MG63 (cell line): ENCODE results near the gene CFTR. TPM values are rescaled to one million over a fixed set of nuclear protein-coding genes. Genes with fewer than 3 reads are reported as not detected.

Source experiments
- DNase-seq: peaks from one replicate; pipeline ENCODE4 v3.0.0-alpha.2; 2020
- H3K27me3 ChIP-seq: fragments of 250-450 bp; sonication (Bioruptor Pico); 2 replicates; pipeline ENCODE4 v1.5.1; 2020; ENCODE audit warnings: mild to moderate bottlenecking, moderate library complexity
- H3K36me3 ChIP-seq: fragments of 250-450 bp; sonication (Bioruptor Pico); 2 replicates; pipeline ENCODE4 v1.5.1; 2020; ENCODE audit warnings: mild to moderate bottlenecking, moderate library complexity
- H3K4me3 ChIP-seq: fragments of 250-450 bp; sonication (Bioruptor Pico); 2 replicates; pipeline ENCODE4 v1.5.1; 2020; ENCODE audit warnings: mild to moderate bottlenecking, moderate library complexity
- H3K9me3 ChIP-seq: fragments of 250-450 bp; sonication (Bioruptor Pico); 2 replicates; pipeline ENCODE4 v1.5.1; 2020; ENCODE audit warnings: mild to moderate bottlenecking, moderate library complexity
- total RNA-seq: library from RNA; depleted of rRNA; stranded (reverse); fragments of >200 nt; shearing (Covaris generic); gene quantifications from 2 replicates; pipeline ENCODE4 v1.2.3, GENCODE V29; 2014; ENCODE audit warnings: low replicate concordance

CFTR gene
- total RNA-seq, 1 experiment from 2014 or later, result not detected

GRCh38 chr7:117560030-117560429 is 80.2 kb downstream of the CFTR start:
- Histone ChIP-seq H3K36me3 (no peaks in the 10 kb centered on the region), H3K9me3 (no peaks in the 10 kb centered on the region), H3K4me3 (no peak overlapping the region), H3K27me3 (no peaks in the 10 kb centered on the region)
- no peak for DNase-seq

- no peak overlapping the region for H3K4me3 ChIP-seq
- H3K9me3 ChIP-seq, result no peaks in the 10 kb centered on the region
- no peaks in the 10 kb centered on the region for H3K36me3 ChIP-seq
- no peak for DNase-seq
- no peaks in the 10 kb centered on the region for H3K27me3 ChIP-seq
Measured at GRCh38 chr7:117562759-117563158, 82.9 kb downstream of the CFTR start.

- Histone ChIP-seq H3K9me3 (no peaks in the 10 kb centered on the region), H3K36me3 (no peaks in the 10 kb centered on the region), H3K4me3 (no peak overlapping the region), H3K27me3 (no peaks in the 10 kb centered on the region)
- DNase-seq, result no peak
Measured at GRCh38 chr7:117564080-117564479, 84.3 kb downstream of the CFTR start.

- H3K36me3 ChIP-seq, result no peaks in the 10 kb centered on the region
- no peaks in the 10 kb centered on the region for H3K27me3 ChIP-seq
- H3K4me3 ChIP-seq, result no peak overlapping the region
- DNase-seq, result no peak
- H3K9me3 ChIP-seq, result no peaks in the 10 kb centered on the region
Measured at GRCh38 chr7:117564627-117565026, 84.8 kb downstream of the CFTR start.

GRCh38 chr7:117565226-117565625 is 85.4 kb downstream of the CFTR start:
- Histone ChIP-seq H3K36me3 (no peaks in the 10 kb centered on the region), H3K4me3 (no peak overlapping the region), H3K9me3 (no peaks in the 10 kb centered on the region), H3K27me3 (no peaks in the 10 kb centered on the region)
- no peak for DNase-seq

- no peak for DNase-seq
- H3K36me3 ChIP-seq, result no peaks in the 10 kb centered on the region
- no peak overlapping the region for H3K4me3 ChIP-seq
- no peaks in the 10 kb centered on the region for H3K9me3 ChIP-seq
- no peaks in the 10 kb centered on the region for H3K27me3 ChIP-seq
Measured at GRCh38 chr7:117567781-117568180, 88.0 kb downstream of the CFTR start.

GRCh38 chr7:117572856-117573620 is 93.2 kb downstream of the CFTR start:
- H3K36me3 ChIP-seq, result no peaks in the 10 kb centered on the region
- H3K27me3 ChIP-seq, result no peaks in the 10 kb centered on the region
- no peak overlapping the region for H3K4me3 ChIP-seq
- DNase-seq, result no peak
- no peaks in the 10 kb centered on the region for H3K9me3 ChIP-seq

- no peak overlapping the region for H3K4me3 ChIP-seq
- no peak for DNase-seq
- no peaks in the 10 kb centered on the region for H3K27me3 ChIP-seq
- no peaks in the 10 kb centered on the region for H3K36me3 ChIP-seq
- no peaks in the 10 kb centered on the region; the same call in 1 of the 2 replicates for H3K9me3 ChIP-seq
Measured at GRCh38 chr7:117581424-117581823, 101.6 kb downstream of the CFTR start.

GRCh38 chr7:117582219-117582704 is 102.4 kb downstream of the CFTR start:
- no peaks in the 10 kb centered on the region for H3K27me3 ChIP-seq
- peak; percentile 72 for DNase-seq
- no peaks in the 10 kb centered on the region for H3K36me3 ChIP-seq
- H3K4me3 ChIP-seq, result no peak overlapping the region
- no peaks in the 10 kb centered on the region; the same call in 1 of the 2 replicates for H3K9me3 ChIP-seq

GRCh38 chr7:117587931-117588330 is 108.1 kb downstream of the CFTR start:
- H3K27me3 ChIP-seq, result no peaks in the 10 kb centered on the region
- no peak overlapping the region for H3K4me3 ChIP-seq
- no peaks in the 10 kb centered on the region; the same call in 1 of the 2 replicates for H3K9me3 ChIP-seq
- no peaks in the 10 kb centered on the region for H3K36me3 ChIP-seq
- DNase-seq, result no peak

GRCh38 chr7:117588352-117588794 is 108.5 kb downstream of the CFTR start:
- no peak for DNase-seq
- Histone ChIP-seq H3K4me3 (no peak overlapping the region), H3K9me3 (no peaks in the 10 kb centered on the region; the same call in 1 of the 2 replicates), H3K27me3 (no peaks in the 10 kb centered on the region), H3K36me3 (no peaks in the 10 kb centered on the region)

GRCh38 chr7:117590191-117590590 is 110.4 kb downstream of the CFTR start:
- H3K9me3 ChIP-seq, result no peaks in the 10 kb centered on the region
- H3K4me3 ChIP-seq, result no peak overlapping the region
- no peaks in the 10 kb centered on the region for H3K36me3 ChIP-seq
- no peaks in the 10 kb centered on the region for H3K27me3 ChIP-seq
- DNase-seq, result no peak

GRCh38 chr7:117592011-117592635 is 112.3 kb downstream of the CFTR start:
- Histone ChIP-seq H3K27me3 (no peaks in the 10 kb centered on the region), H3K4me3 (no peak overlapping the region), H3K9me3 (no peaks in the 10 kb centered on the region), H3K36me3 (no peaks in the 10 kb centered on the region)
- DNase-seq, result no peak

GRCh38 chr7:117596134-117596533 is 116.3 kb downstream of the CFTR start:
- no peaks in the 10 kb centered on the region for H3K27me3 ChIP-seq
- H3K4me3 ChIP-seq, result no peak overlapping the region
- H3K36me3 ChIP-seq, result no peaks in the 10 kb centered on the region
- DNase-seq, result no peak
- no peaks in the 10 kb centered on the region for H3K9me3 ChIP-seq

GRCh38 chr7:117597755-117598154 is 117.9 kb downstream of the CFTR start:
- Histone ChIP-seq H3K36me3 (no peaks in the 10 kb centered on the region), H3K4me3 (no peak overlapping the region), H3K27me3 (no peaks in the 10 kb centered on the region), H3K9me3 (no peaks in the 10 kb centered on the region)
- DNase-seq, result no peak

GRCh38 chr7:117600911-117601310 is 121.1 kb downstream of the CFTR start:
- H3K36me3 ChIP-seq, result no peaks in the 10 kb centered on the region
- H3K4me3 ChIP-seq, result no peak overlapping the region
- DNase-seq, result no peak
- no peaks in the 10 kb centered on the region for H3K27me3 ChIP-seq
- H3K9me3 ChIP-seq, result no peaks in the 10 kb centered on the region

GRCh38 chr7:117603627-117604026 is 123.8 kb downstream of the CFTR start:
- H3K4me3 ChIP-seq, result no peak overlapping the region
- DNase-seq, result no peak
- no peaks in the 10 kb centered on the region for H3K36me3 ChIP-seq
- H3K27me3 ChIP-seq, result no peaks in the 10 kb centered on the region
- no peaks in the 10 kb centered on the region for H3K9me3 ChIP-seq

- no peaks in the 10 kb centered on the region for H3K36me3 ChIP-seq
- H3K9me3 ChIP-seq, result no peaks in the 10 kb centered on the region
- H3K27me3 ChIP-seq, result no peaks in the 10 kb centered on the region
- no peak for DNase-seq
- H3K4me3 ChIP-seq, result no peak overlapping the region
Measured at GRCh38 chr7:117605712-117606111, 125.9 kb downstream of the CFTR start.
